Mesothelial cell of epicardium (in vitro differentiated cells): ENCODE results near the gene CRYZL1. TPM values are rescaled to one million over a fixed set of nuclear protein-coding genes. Genes with fewer than 3 reads are reported as not detected.

Source experiments
- DNase-seq, 2 experiments: peaks; one replicate each; pipeline ENCODE4 v3.0.0; 2021; ENCODE audit warnings: low spot score in 2 of 2; ENCODE audit not compliant: unreplicated experiment in 2 of 2
- H3K27ac Mint-ChIP-seq: 2 replicates; pipeline ENCODE4 v1.8.0; 2021; ENCODE audit warnings: mixed read lengths
- H3K27me3 Mint-ChIP-seq: 2 replicates; pipeline ENCODE4 v1.8.0; 2021; ENCODE audit warnings: low read depth, mixed read lengths
- H3K36me3 Mint-ChIP-seq: 2 replicates; pipeline ENCODE4 v1.8.0; 2021; ENCODE audit warnings: mixed read lengths
- H3K4me1 Mint-ChIP-seq: 2 replicates; pipeline ENCODE4 v1.8.0; 2021; ENCODE audit warnings: mixed read lengths
- H3K4me3 Mint-ChIP-seq: 2 replicates; pipeline ENCODE4 v1.8.0; 2021; ENCODE audit warnings: mild to moderate bottlenecking, moderate library complexity, mixed read lengths
- H3K9me3 Mint-ChIP-seq: 2 replicates; pipeline ENCODE4 v1.8.0; 2021; ENCODE audit warnings: mixed read lengths
- total RNA-seq: library from RNA; stranded (reverse); gene quantifications from 3 replicates; pipeline ENCODE4 v1.2.1, GENCODE V29; 2021
- TF ChIP-seq, protein P1 (sequence below): fragments of 200-600 bp; sonication (generic); IDR thresholded peaks from one replicate; pipeline ENCODE4 v1.5.0; 2021; ENCODE audit warnings: antibody characterized with exemption; ENCODE audit not compliant: unreplicated experiment

Gene CRYZL1
- total RNA-seq, 1 donor from 2014 or later: 63.0 TPM

DNA sequence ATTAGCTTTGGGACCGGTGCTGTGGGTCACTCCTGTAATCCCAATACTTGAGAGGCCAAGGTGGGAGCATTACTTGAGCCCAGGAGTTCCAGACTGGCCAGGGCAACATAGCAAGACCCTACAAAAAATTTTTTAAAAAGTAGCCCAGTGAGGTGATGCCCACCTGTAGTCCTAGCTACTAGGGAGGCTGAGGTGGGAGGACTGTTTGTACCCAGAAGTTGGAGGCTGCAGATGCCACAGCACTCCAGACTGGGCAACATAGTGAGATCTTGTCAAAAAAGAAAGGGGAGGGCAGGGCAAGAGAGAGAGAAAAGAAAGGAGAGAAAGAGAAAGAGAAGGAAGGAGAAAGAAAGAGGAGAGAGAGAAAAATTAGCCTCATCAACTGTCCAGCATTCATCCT is 7.0 kb upstream of the CRYZL1 start:
- Mint-ChIP-seq H3K36me3 (peaks cover 1% of the 10 kb centered on the region), H3K27ac (no peak overlapping the region), H3K4me1 (peaks cover 40% of the 10 kb centered on the region), H3K4me3 (no peak overlapping the region), H3K27me3 (no peaks in the 10 kb centered on the region), H3K9me3 (no peaks in the 10 kb centered on the region)
- no peak for DNase-seq
- TF ChIP-seq, protein P1, sequence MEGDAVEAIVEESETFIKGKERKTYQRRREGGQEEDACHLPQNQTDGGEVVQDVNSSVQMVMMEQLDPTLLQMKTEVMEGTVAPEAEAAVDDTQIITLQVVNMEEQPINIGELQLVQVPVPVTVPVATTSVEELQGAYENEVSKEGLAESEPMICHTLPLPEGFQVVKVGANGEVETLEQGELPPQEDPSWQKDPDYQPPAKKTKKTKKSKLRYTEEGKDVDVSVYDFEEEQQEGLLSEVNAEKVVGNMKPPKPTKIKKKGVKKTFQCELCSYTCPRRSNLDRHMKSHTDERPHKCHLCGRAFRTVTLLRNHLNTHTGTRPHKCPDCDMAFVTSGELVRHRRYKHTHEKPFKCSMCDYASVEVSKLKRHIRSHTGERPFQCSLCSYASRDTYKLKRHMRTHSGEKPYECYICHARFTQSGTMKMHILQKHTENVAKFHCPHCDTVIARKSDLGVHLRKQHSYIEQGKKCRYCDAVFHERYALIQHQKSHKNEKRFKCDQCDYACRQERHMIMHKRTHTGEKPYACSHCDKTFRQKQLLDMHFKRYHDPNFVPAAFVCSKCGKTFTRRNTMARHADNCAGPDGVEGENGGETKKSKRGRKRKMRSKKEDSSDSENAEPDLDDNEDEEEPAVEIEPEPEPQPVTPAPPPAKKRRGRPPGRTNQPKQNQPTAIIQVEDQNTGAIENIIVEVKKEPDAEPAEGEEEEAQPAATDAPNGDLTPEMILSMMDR: no peak

DNA sequence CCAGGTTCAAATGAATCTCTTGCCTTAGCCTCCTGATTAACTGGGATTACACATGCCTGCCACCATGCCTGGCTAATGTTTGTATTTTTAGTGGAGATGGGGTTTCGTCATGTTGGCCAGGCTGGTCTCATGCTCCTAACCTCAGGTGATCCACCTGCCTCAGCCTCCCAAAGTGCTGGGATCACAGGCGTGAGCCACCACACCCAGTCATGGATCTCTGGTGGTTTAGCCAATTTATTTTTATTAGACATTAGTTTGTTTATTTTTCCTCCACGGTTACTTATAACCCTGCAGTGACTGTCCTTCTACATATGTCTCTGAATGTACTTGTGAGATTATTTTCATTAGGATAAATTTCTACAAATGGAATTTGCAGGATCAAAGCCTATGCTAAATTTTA is 6.0 kb upstream of the CRYZL1 start:
- Mint-ChIP-seq H3K36me3 (no peaks in the 10 kb centered on the region), H3K4me1 (peaks cover 40% of the 10 kb centered on the region), H3K9me3 (no peaks in the 10 kb centered on the region), H3K4me3 (no peak overlapping the region), H3K27ac (no peak overlapping the region), H3K27me3 (no peaks in the 10 kb centered on the region)
- no peak for DNase-seq
- TF ChIP-seq, protein P1: no peak

GRCh38 chr21:33645730-33646129 is 4.2 kb upstream of the CRYZL1 start:
- H3K36me3 Mint-ChIP-seq: no peaks in the 10 kb centered on the region
- H3K27me3 Mint-ChIP-seq: no peaks in the 10 kb centered on the region
- peaks cover 27% of the 10 kb centered on the region for H3K4me1 Mint-ChIP-seq
- TF ChIP-seq, protein P1: no peak
- no peak overlapping the region for H3K27ac Mint-ChIP-seq
- no peak overlapping the region for H3K4me3 Mint-ChIP-seq
- no peaks in the 10 kb centered on the region for H3K9me3 Mint-ChIP-seq
- no peak for DNase-seq

DNA sequence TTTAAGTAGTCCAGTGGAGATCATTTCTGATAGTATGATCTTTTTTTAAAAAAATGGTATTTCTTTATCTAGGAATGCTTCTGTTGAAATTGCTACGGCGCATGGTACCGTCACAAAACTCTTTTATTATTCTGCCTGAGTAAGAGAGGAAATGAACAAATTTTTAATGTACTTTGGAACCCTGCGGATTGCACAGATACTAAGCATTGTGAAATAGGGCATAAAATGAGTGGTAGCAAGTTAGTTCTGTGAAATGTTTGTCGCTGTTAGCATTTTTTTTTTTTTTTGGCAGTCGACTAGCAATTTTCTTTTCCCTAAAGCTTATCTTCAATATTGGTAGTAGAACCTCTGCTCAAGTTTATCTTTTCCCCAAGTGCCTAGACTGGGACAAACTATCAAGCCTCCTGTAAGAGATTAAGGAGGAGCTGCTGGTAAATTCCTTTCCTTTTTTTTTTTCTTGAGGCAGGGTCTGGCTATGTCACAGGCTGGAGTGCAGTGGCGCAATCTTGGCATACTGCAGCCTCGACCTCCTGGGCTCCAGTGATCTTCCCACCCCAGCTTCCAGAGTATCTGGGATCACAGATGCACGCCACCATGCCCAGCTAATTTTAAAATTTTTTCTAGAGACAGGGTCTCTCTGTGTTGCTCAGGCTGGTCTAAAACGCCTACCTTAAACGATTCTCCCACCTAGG is 3.0 kb upstream of the CRYZL1 start:
- no peaks in the 10 kb centered on the region for H3K9me3 Mint-ChIP-seq
- H3K27ac Mint-ChIP-seq: peak overlapping the region; percentile 89
- TF ChIP-seq, protein P1: no peak
- peaks cover 23% of the 10 kb centered on the region for H3K4me1 Mint-ChIP-seq
- no peak for DNase-seq
- H3K36me3 Mint-ChIP-seq: no peaks in the 10 kb centered on the region
- peak overlapping the region; percentile 93 for H3K4me3 Mint-ChIP-seq
- H3K27me3 Mint-ChIP-seq: no peaks in the 10 kb centered on the region

DNA sequence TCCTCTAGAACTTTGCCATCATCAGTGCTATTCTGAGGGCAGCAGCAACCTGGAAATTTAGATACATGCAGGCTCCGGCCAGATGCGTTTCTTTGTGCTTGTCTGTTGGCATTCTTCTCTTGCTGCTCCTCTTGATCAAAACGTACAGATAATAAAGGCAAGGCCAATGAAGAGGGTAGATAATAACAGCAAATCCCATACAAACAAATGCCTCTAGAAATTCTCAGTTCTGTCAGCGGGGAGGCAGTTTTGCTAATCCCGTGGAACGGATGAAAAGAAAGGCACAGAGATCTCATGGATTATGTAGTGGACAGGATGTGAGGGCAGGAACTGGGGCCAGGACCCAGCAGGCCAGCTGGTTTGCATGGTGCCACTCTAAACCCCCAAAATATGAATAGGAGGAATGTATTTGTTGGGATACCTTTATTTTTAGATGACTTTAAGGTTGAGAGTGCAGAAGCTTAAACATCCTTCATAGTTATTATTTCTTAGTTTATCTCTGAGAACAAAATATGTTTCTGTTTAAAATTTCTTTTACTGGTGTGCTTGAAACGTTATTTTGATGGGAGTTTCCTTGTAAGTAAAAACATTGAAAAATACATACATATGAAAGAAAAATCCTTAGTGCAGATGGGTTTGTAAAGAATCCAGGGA is 2.2 kb upstream of the CRYZL1 start:
- no peaks in the 10 kb centered on the region for H3K9me3 Mint-ChIP-seq
- H3K27me3 Mint-ChIP-seq: no peaks in the 10 kb centered on the region
- H3K36me3 Mint-ChIP-seq: no peaks in the 10 kb centered on the region
- TF ChIP-seq, protein P1: no peak
- peak overlapping the region; percentile 93 for H3K4me3 Mint-ChIP-seq
- peaks cover 23% of the 10 kb centered on the region for H3K4me1 Mint-ChIP-seq
- DNase-seq: no peak
- peak overlapping the region; percentile 89 for H3K27ac Mint-ChIP-seq
